Measurements from ENCODE around the gene KCNQ2.

GRCh38 chr20:63518351-63518861 lies 46.0 kb upstream of the KCNQ2 start:
- no peak for TF ChIP-seq EP300 (IDR thresholded peaks at IDR 0.05; ENCODE audit: borderline replicate concordance)
- no peak for TF ChIP-seq YY1 (IDR thresholded peaks at IDR 0.05; ENCODE audit: low read depth)
- TF ChIP-seq NFIC (IDR thresholded peaks at IDR 0.05): no peak
- TF ChIP-seq MAX (IDR thresholded peaks at IDR 0.05): no peak
- no peak for TF ChIP-seq TEAD4 (IDR thresholded peaks at IDR 0.05)
- no peak for TF ChIP-seq EGR1 (IDR thresholded peaks at IDR 0.05)
- TF ChIP-seq TAF1 (IDR thresholded peaks at IDR 0.05; ENCODE audit: low read depth): no peak
- no peak for TF ChIP-seq REST (IDR thresholded peaks at IDR 0.05; ENCODE audit: low read depth)
- no peak for TF ChIP-seq FOXM1 (IDR thresholded peaks at IDR 0.05; ENCODE audit: borderline replicate concordance, low read depth)
- no peak for TF ChIP-seq CREB1 (IDR thresholded peaks at IDR 0.05; ENCODE audit: low read depth)
